Islet precursor cell (in vitro differentiated cells): ENCODE results near the gene ZNF662.
A peak's percentile ranks its signal among the peaks of the same experiment; 100 is the strongest.

ENCODE experiments used
- DNase-seq: peaks from one replicate; pipeline ENCODE4 v3.0.0-alpha.2; 2018

The ZNF662 gene

DNA sequence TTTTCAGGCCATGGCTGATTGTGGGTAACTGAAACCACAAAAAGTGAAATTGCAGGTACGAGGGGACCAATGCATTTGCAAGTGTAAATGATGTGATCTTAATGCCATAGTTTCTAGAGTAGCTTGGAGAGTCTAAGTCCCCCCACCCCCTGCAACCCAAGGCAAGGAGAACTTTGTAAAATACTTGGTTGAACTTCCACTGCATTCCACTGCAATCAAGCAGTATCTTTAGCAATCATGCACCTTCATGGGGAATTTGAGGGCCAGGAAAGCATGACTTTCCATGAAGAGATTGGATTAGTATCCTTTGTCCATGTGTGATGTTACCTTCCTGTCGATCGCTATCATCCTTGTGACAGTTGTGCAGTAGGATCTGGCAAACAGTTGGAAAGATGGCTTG, 18.9 kb upstream of the ZNF662 start:
- DNase-seq = no peak

DNA sequence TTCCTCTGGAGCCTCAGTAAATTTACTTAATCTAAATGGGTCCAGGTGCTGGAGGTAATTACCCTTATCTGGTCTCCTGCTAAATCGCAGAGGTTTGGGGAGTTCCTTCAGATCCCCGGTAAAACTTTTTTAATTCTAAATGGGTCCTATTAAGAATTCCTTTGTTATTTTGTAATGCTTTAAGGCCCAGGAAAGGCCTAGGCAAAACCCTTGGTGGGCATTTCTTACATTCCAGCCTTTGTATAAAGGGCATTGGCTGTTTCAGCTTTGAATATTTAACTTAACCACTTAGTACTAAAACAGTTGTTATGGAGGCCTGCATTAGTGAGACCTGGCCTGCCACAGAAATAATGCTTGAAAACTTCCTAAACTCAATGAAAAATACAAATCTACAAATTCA, 14.9 kb upstream of the ZNF662 start:
- DNase-seq = peak; percentile 34

DNA sequence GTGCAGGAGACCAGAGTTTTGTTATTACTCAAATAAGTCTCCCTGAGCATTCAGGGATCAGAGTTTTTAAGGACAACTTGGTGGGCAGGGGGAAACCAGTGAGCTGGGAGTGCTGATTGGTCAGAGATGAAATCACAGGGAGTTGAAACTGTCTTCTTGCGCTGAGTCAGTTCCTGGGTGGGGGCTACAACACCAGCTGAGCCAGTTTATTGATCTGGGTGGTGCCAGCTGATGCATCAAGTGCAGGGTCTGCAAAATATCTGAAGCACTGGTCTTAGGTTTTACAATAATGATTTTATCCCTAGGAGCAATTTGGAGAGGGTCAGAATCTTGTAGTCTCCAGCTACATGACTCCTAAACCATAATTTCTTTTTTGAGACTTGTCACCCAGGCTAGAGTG, 13.8 kb upstream of the ZNF662 start:
- DNase-seq = peak; percentile 50

DNA sequence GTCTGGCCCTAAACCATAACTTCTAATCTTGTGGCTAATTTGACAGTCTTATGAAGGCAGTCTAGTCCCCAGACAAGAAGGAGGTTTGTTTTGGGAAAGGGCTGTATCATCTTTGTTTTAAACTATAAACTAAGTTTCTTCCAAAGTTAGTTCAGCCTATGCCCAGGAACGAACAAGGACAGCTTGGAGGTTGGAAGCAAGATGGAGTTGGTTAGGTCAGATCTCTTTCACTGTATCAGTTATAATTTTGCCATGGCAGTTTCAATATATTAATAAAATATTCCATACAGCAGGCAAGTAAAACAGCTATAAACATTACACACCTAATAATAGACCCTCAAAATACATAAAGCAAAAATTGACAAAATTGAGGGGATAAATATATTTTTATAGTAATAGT, 13.1 kb upstream of the ZNF662 start:
- DNase-seq = no peak

DNA sequence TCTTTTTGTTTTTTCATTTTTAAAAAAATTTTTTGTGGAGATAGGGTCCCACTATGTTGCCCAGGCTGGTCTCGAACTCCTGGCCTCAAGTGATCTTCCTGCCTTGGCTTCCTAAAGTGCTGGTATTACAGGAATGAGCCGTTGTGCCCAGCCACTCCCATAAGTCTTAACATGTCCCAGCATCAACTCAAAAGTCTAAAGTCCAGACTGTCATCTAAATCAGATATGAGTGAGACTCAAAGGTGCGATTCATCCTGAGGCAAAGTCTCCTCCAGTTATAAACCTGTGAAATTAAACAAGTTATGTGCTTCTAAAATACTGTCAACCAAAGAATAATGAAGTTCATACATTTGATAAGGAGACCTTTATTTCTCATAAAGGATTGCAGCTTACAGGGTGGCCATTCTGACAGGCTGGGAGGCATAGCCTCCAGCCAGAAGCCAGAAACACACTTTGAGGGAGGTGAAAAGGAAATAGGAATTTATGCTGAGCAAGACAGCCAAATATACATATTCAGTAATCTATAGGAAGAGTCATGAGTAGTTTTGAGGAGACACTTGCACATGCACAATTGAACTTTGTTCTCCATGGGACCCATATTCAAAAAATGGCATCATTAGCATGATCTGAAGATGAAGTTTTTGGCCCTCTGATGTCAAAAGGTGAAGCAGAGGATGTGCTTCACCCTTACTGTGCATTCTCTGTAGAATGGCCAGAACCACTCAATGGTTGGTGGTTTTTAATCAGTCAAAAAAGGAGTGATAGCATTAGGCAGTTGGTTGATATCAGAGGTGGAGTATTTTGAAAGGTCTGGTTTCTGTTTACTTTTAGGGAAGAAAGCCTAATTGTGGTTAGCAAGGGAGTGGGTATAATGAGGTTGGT, 11.0 kb upstream of the ZNF662 start:
- no peak for DNase-seq

DNA sequence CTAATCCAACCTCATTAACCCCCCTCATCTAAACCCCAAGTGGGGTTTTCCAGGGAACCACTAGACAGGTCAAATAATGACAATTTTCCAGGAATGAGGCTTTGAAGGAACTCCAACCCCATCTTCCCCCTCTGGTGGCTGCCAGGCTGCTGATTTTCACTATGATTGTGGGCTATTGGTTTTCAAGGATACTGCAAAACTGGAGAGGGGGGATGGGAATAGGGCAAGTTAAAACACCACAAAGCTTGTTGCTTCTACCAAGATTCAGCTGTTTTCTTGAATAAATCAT, 10.4 kb upstream of the ZNF662 start:
- peak; percentile 61 for DNase-seq

DNA sequence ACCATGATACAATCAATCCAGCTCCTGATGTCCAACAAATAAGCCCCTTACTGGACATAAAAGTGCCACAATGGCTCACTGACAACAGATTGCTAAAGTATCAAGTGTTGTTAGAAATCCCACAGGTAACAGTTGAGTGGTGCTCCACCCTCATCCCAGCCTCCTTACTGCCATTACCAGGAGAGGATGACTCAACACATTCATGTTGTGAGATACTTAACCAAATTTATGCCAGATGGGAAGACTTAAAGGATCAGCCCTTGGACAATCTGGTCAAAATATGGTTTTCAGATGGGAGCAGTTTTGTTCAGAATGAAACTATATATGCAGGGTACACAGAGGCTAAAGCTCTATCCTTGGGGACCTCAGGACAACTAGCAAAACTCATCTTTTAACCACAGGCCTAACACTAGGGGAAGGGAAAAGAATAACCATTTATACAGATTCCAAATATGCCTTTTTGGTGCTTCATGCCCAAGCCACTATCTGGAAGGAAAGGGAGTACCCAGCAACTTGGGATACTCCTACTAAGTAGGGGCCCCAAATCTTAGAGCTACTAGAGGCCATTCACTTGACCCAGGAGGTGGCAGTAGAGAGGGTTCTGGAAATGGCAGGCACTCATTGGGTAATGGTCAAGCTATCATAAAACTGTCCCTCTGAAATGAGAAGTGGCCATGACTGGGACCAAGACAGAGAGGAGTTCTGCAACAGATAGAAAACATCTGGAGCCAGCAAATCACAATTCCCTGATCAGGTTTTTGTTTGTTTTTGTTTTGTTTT, 6.9 kb upstream of the ZNF662 start:
- DNase-seq = no peak

DNA sequence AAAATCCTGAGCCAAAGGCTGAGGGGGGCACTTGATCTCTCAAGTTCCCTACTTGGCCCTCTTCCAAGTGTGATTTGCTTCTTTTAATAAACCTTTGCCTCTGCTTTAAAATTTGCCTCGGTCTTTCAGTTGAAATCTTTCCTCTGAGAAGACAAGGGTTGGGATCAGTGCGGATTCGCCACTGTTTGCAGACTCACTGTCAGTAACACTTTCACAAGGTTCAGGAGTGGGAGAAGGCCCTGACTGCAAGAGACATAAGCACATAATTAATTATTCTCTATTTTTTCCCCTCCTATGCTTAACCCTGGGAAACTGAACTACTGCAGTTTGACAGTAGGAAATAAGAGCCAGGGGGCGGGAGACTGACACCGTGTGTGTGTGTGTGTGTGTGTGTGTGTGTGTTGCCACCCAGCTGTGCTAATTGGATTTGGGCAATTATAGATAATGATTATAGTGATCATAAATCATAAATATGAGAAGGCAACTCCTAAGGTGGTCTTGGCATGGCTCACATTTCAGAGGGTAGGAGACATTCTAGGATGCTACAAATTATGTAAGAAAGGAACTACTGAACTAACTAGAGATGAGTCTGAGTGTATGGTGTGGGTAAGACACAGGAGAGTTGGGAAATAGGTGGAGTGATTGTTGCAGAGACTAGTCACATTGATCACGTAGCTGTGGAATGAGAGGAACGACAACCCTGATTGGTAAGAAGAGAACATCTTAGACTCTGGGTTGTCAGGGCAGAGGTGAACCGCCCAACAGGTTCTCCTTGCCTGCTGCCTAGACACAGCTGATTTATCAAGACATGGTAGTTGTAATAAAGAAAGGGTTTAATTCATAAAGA, 5.5 kb upstream of the ZNF662 start:
- no peak for DNase-seq

DNA sequence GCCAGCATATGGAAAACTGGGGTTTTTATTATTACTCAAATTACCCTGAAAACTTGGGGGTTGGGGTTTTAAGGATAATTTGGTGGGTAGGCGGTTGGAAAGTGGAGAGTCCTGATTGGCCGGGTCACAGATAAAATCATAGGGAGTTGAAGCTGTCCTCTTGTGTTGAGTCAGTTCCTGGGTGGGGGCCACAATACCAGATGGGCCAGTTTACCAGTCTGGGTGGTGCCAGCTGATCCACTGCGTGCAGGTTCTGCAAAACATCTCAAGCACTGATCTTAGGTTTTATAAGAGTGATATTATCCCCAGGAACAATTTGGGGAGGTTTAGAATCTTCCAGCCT, 4.9 kb upstream of the ZNF662 start:
- no peak for DNase-seq

DNA sequence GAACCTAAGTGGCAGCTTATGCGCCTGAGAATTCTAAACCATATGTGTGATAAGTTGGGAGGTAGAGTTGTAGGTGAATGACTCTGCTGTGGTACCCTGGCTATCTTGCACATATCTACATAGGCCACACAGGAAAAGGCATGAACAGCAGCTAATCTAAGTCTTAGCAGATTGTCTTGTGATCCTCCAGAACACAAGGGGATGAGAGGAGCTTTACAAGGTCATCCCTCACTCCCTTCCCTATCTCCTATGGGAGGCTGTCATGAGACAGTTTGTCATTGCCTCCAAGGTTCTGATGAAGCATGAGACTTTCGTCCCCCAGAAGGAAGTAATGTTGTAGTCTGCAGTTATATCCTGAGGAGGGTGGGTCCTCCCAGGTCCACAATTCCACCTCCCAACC, 3.7 kb upstream of the ZNF662 start:
- no peak for DNase-seq

DNA sequence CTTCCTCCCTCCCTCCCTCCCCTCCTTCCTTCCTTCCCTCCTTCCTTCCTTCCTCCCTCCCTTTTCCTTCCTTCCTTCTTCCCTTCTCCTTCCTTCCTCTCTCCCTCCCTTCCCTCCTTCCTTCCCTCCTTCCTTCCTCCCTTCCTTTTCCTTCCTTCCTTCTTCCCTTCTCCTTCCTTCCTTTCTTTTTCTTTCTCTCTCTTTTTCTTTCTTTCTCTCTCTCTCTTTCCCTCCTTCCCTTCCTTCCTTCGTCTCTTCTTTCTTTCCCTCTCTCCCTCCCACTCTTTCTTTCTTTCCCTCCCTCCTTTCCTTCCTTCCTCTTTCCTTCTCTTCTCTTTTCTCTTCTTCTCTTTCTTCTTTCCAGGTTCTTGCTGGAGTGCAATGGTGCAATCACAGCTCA, 1.9 kb upstream of the ZNF662 start:
- DNase-seq = no peak

DNA sequence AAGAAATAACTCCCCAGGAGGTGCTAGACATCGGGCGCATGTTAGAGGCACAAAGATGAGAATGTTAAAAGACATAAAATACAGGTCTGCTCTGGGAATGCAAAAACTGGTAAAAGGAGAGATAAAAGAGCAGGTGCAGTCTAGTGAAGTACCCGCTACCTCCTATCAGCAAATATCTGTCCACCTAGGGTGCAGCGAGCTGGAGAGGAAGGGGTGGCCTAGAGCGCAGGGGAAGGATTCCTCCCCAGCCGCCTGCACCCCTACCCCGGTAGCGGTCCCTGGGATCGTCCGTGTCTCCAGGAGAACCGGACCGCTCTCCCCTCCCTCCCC, 237 bp upstream of the ZNF662 start:
- no peak for DNase-seq

DNA sequence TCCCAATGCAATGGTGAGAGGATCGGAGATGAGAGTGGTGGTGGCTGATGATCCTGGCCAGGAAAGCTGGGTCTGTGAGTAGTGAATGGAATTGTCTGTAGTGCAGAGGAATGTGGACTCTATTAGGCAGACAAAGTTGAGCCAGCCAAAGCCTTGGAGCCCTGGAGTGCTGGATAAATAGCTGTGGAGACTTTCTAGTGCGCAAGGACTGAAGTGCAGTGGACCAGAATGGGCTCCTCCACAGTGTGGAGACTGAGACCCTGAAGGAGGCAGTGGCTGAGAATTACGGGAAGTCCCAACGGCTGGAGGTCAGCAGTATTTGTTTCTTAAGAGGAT, 874 bp downstream of the ZNF662 start:
- DNase-seq = no peak

DNA sequence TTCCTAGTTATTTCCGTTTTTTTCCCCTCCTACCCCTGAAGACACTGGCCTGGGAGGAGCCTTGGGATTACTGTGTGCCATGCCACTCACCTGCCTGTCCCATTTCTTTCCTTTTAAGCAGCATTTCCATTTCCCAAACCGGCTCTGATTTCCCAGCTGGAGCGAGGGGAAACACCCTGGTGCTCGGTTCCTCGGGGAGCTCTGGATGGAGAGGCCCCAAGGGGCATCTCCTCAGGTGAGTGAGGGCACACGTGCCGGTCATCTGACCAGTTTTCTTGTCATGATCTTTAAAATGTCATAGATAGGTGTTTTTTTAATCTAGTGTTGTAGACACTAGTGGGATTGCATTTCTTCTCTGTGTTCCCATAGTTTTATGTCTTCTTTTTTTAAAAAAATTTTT, 2.7 kb downstream of the ZNF662 start:
- no peak for DNase-seq

DNA sequence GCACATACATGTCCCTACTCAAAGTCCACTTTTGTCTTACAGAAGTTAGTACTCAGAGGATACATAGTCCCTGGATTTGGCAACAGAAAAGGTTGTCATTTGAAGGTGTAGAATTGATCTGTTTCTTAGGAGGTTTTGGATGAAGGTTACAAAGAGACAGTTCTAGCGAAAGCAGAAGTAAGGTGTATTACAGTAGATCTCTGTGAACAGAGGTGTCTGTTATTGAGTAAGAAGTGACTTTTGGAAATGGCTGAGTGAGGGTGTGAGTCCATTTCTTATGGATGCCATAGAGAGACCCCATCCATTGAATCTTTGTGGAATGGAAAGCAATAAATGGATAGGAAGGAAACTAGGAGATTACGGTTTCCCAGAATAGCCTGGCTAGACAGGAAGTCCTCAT, 5.6 kb downstream of the ZNF662 start:
- DNase-seq = no peak

DNA sequence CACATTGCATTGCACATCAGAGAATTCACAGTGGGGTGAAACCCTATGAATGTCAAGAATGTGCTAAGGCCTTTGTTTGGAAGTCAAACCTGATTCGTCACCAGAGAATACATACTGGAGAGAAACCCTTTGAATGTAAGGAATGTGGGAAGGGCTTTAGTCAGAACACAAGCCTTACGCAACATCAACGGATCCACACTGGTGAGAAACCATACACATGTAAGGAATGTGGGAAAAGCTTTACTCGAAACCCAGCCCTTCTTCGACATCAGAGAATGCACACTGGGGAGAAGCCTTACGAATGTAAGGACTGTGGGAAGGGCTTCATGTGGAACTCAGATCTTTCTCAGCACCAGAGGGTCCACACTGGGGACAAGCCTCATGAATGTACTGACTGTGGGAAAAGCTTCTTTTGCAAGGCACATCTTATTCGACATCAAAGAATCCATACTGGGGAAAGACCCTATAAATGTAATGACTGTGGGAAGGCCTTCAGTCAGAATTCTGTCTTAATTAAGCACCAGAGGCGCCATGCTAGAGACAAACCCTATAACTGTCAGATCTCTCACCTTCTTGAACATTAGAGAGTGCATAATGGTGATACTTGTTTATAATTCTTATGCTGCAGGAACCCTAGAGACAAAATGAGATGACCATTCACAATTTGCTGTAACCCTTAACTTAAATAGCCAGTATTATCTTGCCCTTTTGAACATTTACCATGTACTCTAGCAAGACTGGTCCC, 9.0 kb downstream of the ZNF662 start:
- DNase-seq = no peak

DNA sequence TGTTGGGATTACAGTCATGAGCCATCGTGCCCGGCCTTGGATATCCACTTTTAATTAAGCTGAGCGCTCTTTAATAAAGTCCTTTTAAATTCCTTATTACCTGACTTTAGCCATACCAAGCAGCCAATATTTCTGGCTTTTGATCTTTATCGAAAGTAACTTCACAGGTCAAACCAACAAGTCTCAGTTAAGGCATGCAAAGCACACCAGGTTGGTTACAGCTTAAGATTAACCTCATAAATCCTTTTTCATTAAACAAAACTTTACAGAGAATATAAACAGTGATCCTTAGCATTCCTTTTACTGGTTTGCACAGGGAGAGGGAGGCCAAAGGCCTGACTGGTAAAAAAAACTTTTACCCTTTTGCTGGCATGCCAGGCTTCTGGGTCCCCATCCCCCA, 17.7 kb downstream of the ZNF662 start:
- no peak for DNase-seq

DNA sequence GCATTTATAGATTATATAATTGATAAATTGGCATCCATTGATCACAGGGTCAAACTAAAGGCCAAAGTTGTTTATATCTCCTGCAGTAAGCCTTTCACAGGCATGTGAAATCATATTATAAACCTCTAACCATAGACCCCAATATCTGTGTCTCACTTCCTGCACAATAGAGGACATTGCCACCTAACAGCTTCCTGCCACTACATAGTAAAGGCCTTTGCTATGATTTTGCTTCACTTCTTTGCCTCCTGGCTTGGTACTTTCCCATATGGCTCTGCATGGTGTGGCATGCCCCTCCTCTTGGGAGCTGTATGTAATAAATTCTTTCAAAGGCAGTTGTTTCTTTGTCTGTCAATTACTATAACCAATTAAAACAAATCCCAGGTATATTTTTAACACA, 20.4 kb downstream of the ZNF662 start:
- no peak for DNase-seq

DNA sequence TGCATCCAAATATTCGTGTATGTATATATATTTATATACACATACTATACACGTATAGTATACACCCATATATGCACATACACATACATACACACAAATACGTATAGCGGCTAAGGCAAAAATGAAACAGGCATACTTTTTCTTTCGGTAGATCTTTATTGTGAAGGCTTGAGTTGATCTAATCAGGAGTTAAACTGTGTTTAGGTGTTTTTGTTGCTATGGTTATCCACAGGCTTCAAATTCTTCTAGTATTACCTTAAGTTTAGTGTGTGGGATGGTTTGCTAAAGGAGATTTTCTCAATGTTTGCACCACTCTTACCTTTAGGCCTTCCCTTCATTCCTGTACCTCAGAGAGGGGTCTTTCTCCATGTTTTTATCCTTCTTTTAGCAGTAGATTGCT, 28.2 kb downstream of the ZNF662 start:
- DNase-seq = no peak

DNA sequence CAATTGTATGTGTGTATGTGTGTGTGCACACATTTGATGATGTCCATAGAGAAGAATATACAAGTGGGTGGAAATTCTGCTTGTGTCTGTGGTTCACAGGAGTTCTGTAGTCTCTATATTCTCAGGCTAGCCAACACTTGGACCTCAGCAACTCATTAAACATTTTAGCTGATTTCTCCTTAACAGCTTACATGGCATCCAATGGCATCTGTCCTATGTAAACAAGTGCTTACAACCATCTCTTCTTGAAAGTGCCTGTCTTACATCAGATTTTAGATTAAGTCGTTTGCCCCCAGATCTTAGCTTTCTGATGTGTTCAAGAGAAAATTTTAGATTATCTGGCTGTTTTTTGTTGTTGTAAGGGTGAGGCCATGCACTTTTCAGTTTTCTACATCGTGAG, 29.0 kb downstream of the ZNF662 start:
- DNase-seq = no peak

DNA sequence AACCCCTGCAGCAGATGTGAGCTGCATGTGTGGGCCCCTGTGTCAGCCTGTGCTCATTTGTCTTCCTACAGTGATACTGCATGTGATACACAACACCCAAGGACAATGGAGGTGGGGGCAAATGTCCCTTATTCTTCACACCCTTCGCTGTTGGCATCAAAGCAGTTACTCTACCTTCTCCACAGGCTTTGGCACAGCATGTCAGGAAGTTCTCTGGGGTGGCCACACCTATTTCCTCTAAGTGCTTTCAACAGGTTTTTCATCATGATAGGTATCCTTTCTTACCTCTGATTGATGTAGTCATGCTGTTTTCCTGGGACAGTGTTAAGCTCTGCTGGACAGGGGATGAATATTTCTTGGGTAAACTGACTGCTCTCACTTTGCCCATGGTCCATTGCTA, 29.5 kb downstream of the ZNF662 start:
- no peak for DNase-seq

DNA sequence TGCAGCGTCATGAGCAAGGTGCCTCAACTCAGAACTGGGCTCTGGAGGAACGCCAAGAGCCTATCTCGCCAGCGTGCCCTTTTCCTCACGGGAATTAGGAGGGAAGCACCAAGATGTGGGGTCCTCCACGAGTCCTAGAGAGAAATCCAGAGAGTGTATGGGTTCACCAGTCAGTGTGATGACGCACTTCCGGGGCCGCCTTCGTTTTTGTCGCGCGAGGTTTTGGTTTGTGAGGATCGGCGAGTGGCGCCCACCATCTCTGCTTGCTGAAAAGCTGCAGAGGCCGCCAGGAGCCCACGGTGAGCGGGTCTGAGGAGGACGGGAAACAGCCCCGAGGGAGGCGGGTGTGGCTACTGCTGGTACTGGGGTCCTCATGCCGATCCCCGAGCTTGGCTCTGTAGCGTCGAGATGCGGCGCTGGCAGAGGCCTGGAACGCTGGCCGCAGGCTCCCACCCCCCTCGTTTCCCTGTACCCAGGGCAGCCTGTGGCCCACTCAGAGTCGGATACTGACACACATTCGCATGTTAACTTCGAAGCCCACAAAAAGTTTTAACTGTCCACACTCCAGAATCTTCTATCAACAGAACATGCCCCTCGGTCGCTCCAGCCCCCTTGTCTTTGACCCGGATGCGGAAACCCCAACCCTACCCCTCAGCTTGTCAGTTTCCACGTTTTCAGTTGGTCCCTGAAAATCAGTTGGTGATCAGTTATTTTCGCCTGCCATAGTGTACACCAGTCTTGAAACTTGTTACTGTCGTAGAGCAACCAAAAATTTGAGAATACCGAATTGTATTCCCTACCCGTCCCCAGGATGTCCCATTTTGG, 30.4 kb downstream of the ZNF662 start:
- DNase-seq = no peak

DNA sequence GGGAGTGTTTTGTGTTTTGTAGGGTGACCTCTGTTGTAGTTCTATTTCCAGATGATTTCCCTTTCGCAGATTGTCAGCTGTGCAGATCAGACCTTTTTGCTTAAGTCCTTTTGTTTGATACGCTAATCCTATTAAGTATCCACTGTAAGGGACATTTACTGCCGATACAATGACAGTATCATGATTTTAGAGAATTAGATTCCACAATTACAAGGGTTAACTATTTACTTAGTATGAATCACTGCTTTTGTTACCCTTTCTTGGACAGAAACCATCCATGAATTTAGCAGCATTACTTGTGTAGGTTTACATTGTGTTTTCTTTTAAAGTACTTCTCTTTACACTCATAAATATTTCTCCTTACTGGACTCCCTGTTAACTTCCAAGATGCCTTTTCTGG, 31.4 kb downstream of the ZNF662 start:
- DNase-seq = no peak
